GM18520 (cell line): Measurements from ENCODE around the gene MPST.

Source experiments
- ATAC-seq: cut with Tn5 transposase; IDR thresholded peaks from one replicate; pipeline ENCODE4 v1.9.1; 2021; ENCODE audit not compliant: unreplicated experiment

Gene MPST

DNA sequence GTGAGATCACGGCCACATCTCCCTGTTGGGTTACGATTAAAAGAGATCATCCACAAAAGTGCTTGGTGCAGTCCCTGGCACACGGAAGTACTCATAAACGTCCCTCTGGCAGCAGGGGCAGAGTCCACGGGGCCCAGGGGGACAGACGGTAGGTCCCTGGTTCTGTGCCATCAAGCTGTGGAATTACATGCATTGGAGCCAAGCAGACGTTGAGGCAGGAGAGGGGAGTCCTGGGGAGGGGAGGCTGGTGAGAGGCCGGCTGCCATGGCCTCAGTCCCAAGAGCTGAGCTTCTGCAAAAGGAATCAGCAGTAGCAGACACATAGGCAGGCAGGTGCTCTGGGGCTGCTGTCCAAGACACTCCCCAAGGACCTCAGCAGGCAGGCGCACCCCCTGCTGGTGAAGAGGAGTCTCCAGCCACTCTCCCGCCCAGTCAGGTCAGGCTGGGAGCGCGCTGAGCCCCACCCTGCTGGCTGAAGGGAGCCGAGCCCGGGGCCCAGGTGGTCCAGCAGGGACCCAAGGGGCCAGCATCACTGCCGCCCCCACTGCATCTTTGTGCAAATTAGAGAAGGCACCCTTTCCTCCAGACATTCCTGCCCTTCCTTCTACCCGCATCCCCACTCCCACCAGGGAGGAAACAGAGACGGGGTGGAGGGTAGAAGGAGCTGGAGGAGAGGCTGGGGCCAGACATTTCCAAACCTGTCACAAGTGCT is 24.4 kb downstream of the MPST start:
- ATAC-seq: no peak

DNA sequence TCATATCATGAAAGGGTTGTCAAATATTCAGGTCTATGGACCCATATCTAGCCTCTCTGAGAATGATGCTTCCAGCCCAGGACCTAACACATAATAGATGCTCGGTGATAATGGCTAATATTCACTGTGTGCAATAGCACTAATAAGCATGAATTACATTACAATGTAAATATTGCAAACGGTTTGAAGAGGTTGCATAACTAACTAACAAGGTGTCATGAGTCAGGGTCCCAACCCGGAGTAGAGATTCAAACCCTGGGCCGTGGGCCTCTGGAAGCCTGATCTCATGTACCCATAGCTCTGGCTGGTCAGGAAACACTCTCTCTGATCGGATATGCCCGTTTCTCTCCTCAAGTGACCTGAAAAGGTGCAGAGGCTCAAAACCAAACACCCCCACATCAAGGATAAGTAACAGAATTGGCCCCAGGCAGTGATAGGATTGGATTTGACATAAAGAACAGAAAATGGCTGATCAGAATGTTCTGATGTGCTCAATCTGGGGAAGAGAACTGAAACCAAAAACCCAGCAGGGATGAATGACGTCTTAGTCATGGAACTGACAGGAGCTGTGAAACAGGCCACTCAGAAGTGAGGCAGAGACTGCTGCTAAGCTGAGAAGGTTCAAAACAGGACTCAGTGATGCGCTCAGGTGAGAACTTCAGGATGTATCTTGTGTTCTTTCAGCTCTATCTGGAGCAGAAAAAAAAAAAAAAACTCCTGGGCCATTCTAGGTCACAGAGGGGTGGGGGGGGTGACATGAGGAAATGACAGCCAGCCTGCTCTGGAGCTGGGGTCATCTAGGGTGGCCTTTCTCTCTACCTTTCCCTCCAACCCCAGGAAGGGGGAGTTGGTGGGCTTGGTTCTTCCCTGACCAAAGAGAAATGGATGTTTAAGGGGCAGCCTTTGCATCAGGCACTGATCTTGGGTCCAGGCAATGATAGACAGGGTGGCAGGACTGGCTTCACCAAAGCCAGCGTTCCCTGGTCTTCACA is 25.4 kb downstream of the MPST start:
- ATAC-seq: no peak

DNA sequence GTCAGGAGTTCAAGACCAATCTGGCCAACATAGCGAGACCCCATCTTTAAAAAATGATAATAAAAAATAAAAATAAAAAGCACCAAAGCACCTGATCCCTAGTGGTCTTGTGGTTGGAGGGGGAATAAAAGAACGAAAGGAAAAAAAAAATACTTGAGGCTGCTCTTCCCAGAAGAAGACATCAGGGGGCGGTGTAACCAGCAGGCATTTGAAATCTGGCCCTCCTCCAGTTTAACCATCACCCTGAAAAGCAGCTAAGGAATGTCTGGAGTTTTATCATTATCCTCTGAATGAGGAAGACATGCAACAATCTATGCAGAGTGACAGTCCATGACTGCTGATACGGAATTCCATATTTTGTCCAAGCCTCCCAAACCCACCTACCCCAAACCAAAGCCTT is 26.4 kb downstream of the MPST start:
- no peak for ATAC-seq

- ATAC-seq: no peak
These were observed 27.0 kb downstream of the MPST start for GRCh38 chr22:37046589-37046988.

GRCh38 chr22:37047006-37047405 is 27.5 kb downstream of the MPST start:
- ATAC-seq: no peak

DNA sequence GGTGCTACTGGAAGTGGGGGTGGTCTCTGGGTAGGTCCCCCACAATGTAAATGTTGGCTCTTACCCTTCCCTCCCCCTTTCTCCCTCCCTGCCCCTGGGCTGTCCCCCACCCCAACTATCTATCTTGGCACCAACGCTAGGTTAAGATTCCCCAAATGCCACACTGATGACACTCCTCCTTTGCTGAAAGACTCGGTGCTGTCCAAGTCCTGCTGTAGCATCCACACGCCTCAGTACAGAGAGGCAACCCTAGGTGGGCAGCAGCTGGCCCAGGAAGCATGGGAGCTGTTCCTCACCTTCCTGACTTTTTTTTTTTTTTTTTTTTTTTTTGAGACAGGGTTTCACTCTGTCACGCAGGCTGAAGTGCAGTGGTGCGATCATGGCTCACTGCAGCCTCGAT is 28.6 kb downstream of the MPST start:
- ATAC-seq: no peak

DNA sequence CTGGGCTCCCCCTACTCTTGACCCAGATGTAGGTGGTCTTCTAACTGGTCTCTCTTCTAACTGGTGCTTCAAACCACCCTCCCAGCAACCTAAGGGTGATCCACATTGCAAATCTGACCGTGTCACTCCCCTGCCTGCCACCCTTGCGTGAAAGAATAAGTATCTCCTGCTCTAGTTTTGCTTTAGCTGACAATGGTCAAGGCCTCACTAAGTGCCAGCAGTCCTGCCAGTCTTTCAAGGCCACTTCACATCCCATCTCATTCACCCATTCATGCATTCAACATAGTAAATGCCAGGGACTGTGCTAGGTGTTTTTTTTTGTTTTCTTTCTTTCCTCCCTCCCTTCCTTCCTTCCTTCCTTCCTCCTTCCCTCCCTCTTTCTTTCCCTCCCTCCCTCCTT is 29.7 kb downstream of the MPST start:
- ATAC-seq: no peak

- ATAC-seq: no peak
These were observed 31.4 kb downstream of the MPST start for GRCh38 chr22:37050913-37051312.

GRCh38 chr22:37051391-37052385 is 32.1 kb downstream of the MPST start, which contains the start of gene KCTD17:
TSS of gene KCTD17 (plus strand) at chr22:37051742. CDS start at chr22:37051761, 19 bp downstream.
- ATAC-seq: no peak

GRCh38 chr22:37052386-37053309 is 33.1 kb downstream of the MPST start:
- ATAC-seq: no peak

DNA sequence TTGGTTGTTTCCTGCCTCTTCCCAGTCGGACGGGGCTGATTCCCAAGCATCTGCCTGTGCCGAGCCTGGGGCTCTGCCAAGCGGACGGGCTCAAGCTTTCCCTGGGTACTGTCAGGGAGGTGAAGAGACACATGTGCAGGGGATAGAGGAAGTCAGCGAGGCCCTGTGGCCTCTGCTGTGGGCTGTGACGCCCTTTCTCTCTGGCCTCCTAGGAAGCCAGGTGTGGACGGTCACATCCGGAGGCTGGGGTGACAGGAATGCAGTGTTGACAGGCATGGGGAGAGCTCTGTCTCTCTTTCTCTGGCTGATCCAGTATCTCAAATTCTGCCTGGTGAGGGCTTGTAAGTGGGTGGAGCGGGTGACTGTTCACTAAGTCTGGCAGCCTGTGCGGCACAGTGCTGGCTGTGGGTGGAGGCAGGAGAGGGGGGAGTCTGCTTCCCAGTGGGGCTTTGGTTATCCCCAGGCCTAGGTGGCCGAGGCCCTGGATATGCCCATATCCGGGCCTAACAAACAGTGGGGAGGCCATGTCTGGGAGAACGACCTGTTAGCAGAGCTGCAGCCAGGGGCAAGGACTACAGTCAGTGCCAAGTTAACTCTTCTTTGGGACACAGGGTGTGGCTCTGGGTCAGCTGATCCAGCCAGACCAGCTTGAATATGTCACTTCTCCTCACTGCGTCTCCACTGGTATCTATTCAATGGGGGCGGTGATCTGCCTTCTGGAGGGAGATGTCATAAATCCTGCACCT is 33.9 kb downstream of the MPST start:
- no peak for ATAC-seq

DNA sequence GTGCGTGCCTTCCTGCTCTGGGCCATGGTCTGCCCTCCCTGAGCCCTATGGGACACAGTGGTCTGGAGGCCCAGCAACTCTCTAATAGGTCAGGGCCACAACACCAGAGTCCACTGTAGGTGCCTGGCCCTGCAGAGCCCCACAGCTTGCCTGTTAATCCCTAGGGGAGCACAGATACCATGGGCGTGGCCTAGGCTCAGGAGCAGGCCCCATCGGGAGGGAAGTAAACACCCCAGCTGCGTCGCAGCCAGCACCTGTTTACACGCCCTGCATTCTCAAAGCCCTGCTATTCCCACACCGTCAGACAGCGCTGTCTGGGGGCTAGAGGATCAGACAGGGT is 34.5 kb downstream of the MPST start:
- no peak for ATAC-seq

DNA sequence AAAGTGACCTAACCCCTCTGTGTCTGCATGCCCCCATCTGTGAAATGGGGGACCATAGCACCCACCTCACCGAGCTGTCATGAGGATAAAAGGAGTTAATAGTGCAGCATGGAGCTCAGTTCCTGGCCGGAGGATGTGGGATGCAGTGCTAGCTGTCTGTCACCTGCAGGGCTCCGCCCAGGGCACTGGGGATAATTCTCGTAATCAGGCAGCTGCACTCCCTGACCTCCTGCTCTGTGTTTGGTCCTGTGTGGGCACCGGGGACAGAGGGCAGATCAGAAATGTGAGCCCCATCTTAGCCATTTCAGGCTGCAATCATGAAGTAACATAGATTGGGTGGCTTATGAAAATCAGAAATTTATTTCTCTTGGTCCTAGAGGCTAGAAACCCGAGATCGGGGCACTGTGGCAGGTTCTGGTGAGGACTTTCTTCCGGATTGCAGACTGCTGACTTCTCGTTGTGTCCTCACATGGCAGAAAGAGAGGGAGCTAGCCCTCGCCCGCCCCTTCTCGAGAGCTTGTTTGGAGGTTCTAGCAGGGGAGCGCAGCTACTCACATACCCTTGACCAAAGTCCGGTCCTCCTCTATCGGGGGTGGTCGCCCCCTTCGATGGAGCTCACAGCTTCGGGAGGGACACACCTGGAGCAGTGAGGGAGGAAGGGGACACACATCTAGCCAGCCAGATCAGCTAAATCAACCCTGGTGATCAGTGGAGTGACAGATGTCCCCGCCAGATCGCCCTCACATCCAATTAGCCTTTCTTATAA is 35.2 kb downstream of the MPST start:
- no peak for ATAC-seq

GRCh38 chr22:37056246-37056645 is 36.7 kb downstream of the MPST start:
- ATAC-seq: no peak

DNA sequence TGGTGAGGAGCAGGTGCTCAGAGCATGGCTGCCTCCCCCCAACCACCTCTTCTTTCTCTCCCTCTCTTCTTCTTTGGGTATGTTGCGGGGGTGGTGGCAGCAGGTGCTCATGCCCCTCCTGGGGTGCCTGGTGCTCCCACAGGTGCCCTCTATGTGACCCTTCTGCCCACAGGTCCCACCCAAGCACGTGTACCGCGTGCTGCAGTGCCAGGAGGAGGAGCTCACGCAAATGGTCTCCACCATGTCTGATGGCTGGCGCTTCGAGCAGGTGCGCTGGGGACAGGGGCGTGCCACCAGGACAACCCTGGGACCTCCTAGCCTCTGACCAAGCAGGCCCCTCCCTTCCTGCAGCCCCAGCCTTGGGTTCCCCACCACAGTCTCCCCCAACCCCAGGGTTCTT is 37.7 kb downstream of the MPST start:
- no peak for ATAC-seq

DNA sequence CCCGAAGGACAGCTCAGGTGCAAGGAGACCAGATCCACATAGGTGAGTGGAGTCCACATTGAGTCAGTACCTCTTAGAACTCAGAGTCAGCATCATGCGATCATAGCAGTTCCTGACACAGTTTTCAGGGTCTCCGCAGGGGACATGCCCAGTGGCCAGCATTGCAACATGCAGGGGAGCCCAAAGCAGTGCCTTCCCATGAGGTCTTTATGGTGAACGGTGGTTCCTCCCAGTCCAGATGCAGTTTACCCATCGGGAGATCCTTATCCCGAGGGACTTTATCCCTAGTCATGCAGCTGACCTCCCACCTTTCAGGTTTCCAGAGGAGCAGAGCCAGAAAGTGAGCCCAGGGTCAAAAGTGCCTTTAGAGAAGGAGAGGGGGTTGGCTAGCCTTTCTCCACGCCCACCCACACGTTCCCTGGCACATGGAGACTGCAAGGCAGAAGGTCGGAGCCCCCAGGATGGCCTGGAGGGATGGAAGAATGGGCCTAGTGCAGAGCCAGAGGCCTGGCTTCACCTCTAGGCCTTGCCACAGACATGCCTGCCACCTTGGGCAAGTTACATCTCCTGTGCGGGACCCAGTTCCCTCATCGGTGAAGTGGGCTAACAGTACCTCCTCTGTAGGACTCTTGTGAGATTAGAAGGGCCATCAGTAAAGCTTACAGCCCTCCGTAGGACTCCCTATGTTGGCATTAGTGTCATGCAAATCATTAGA is 38.4 kb downstream of the MPST start:
- no peak for ATAC-seq

DNA sequence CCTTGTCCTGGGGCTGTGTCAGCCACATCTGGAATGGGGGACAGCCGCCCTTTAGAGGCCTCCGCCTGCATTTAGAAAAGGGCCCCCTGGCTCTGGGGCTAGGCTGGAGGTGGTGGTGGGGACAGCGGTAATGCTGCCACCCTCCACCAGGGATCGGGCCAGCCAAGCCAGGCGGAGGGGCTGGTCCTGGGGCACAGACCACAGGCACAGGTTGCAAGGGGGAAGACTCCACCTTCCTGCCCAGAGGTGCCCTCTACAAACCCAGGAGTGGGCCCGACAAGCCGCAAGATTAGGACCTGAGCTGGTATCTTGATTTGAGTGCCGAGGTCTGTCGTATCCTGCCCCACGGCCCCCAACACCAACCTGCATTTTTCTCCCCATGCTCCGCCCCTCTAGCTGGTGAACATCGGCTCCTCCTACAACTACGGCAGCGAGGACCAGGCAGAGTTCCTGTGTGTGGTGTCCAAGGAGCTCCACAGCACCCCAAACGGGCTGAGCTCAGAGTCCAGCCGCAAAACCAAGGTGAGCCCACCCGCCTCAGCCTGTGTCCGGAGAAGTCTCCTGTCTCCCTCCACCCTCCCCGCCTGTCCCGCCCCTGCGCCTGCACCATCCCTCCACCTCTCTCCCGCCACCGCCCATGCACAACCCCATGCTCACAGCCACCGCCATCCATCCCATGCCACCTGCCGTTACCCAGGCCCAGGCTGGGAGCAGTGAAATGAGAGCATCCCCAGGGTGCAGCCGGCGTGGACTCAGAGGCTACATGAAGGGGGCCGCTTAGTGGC is 39.6 kb downstream of the MPST start:
- no peak for ATAC-seq
